ENCODE data around the gene RNF220. TPM values are rescaled to one million over a fixed set of nuclear protein-coding genes. Genes with fewer than 3 reads are reported as not detected.

The RNF220 gene
- total and polyA plus RNA-seq, 9 of the 15 experiments (the other 6 are each of a cell fraction or from before 2014, with no cell fraction given), result 5.1 to 117 (median 66.9) TPM

GRCh38 chr1:44531785-44532566 lies 126.9 kb downstream of the RNF220 start (continued):
- TF ChIP-seq MLLT1 (IDR thresholded peaks at IDR 0.05) (no peak), ARID1B (IDR thresholded peaks at IDR 0.05) (peak; percentile 97), ZNF586 (CRISPR knock-in tag; conservative IDR thresholded peaks at IDR 0.05) (no peak), ZNF830 (CRISPR knock-in tag; IDR thresholded peaks at IDR 0.05) (no peak), TAF1 (IDR thresholded peaks at IDR 0.05; ENCODE audit: control insufficient read depth, extremely low read depth, insufficient read depth, low read length, severe bottlenecking) (no peak), HNRNPUL1 (IDR thresholded peaks at IDR 0.05; ENCODE audit: low read length) (no peak), ZNF217 (CRISPR knock-in tag; IDR thresholded peaks at IDR 0.05) (no peak), MTF1 (CRISPR knock-in tag; IDR thresholded peaks at IDR 0.05; ENCODE audit: borderline replicate concordance) (no peak), TEAD1 (CRISPR knock-in tag; IDR thresholded peaks at IDR 0.05) (peak in 1 of 2 experiments; percentile 37; a peak in 1 of 4 replicates), E2F6 (IDR thresholded peaks at IDR 0.05; ENCODE audit: borderline replicate concordance in 1 of 2, extremely low read depth in 1 of 2, insufficient read depth in 1 of 2, insufficient read length in 1 of 2, low read depth in 1 of 2, low read length in 1 of 2, poor library complexity in 1 of 2, severe bottlenecking in 1 of 2) (no peak), DACH1 (IDR thresholded peaks at IDR 0.05; ENCODE audit: partially characterized antibody) (peak; percentile 95), XRCC3 (IDR thresholded peaks at IDR 0.05) (no peak), ESRRB (CRISPR knock-in tag; IDR thresholded peaks at IDR 0.05; ENCODE audit: borderline replicate concordance) (no peak), XRCC4 (IDR thresholded peaks at IDR 0.05; ENCODE audit: extremely low read depth, insufficient read depth, insufficient read length) (no peak), MAFG (tag; conservative IDR thresholded peaks at IDR 0.05) (peak; percentile 100), JUND (IDR thresholded peaks at IDR 0.05; ENCODE audit: borderline replicate concordance, low read depth, low read length) (peak; percentile 99), JUND (tag; IDR thresholded peaks at IDR 0.05; ENCODE audit: borderline replicate concordance, low read depth, low read length) (peak; percentile 99; the same call in 2 of the 3 replicates), LARP7 (IDR thresholded peaks at IDR 0.05) (no peak), CUX1 (CRISPR knock-in tag; IDR thresholded peaks at IDR 0.05) (no peak), SMAD4 (CRISPR knock-in tag; conservative IDR thresholded peaks at IDR 0.05) (peak; percentile 77)

Data from K562 (cell line).